Loucy (cell line): ENCODE data around the gene SHFL.

ENCODE experiments used
- EZH2phosphoT487 ChIP-seq: fragments of 200-600 bp; IDR thresholded peaks from 2 replicates; pipeline ENCODE4 v1.6.1; 2018; ENCODE audit warnings: antibody characterized with exemption, mild to moderate bottlenecking, moderate library complexity, borderline replicate concordance
- TF ChIP-seq, protein P1 (sequence below): fragments of 200-600 bp; sonication (generic); conservative IDR thresholded peaks from 2 replicates; pipeline ENCODE4 v1.5.1; 2014; ENCODE audit warnings: mild to moderate bottlenecking, antibody characterized with exemption, low read length

DNA sequence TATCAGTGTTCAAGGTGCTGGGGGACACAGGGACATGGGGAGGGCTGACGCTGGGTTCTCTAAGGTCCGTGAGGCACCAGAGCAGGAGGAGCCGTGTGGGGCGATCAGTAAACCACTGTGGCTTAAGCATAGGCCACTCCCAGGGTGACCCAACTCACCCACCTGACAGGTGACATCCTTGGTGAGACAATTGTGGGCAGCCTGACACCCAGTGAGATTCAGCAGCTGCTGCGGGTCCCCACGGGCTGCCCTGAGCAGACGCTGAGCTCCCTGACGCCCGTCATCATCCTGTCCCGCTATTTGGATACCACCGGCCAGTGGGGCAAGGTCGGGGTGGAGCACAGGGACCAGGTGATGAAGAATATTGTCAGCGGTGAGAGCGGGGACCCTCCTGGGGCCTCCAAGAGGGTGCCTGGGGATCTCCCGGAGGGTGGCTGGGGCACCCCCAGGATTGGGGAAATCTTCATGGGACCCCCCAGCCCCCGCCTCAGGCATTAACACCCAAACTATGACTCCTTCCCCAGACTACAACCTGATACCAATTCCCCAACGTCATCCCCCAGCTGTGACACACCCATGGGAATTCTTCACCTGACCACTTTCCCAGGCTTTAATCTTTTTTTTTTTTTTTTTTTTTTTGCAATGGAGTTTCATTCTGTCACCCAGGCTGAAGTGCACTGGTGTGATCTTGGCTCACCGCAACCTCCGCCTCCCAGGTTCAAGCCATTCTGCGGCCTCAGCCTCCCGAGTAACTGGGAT is 33.3 kb upstream of the SHFL start:
- TF ChIP-seq, protein P1, sequence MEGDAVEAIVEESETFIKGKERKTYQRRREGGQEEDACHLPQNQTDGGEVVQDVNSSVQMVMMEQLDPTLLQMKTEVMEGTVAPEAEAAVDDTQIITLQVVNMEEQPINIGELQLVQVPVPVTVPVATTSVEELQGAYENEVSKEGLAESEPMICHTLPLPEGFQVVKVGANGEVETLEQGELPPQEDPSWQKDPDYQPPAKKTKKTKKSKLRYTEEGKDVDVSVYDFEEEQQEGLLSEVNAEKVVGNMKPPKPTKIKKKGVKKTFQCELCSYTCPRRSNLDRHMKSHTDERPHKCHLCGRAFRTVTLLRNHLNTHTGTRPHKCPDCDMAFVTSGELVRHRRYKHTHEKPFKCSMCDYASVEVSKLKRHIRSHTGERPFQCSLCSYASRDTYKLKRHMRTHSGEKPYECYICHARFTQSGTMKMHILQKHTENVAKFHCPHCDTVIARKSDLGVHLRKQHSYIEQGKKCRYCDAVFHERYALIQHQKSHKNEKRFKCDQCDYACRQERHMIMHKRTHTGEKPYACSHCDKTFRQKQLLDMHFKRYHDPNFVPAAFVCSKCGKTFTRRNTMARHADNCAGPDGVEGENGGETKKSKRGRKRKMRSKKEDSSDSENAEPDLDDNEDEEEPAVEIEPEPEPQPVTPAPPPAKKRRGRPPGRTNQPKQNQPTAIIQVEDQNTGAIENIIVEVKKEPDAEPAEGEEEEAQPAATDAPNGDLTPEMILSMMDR: no peak
- TF ChIP-seq EZH2phosphoT487: no peak
